ENCODE data around the gene PDE2A.

DNA sequence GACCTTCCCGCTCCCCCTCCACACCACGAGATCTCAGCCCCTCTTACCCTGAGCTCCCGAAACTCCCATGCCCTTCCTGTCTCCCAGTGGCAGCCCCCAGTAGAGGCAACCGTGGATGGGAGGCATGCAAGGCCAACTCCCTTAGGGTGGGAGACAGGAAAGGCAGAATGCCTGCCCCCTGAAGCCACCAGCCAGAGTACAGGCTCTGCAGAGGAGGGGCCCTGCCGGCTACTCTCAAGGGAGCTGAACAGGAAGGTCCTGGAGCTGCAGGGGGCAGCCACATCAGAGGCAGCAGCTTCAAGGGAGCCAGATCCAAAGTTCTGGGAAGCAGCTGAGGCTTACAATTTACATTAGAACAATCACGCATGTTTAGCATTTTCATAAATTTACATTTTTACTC, 38.3 kb downstream of the PDE2A start:
- TF ChIP-seq, protein P1, sequence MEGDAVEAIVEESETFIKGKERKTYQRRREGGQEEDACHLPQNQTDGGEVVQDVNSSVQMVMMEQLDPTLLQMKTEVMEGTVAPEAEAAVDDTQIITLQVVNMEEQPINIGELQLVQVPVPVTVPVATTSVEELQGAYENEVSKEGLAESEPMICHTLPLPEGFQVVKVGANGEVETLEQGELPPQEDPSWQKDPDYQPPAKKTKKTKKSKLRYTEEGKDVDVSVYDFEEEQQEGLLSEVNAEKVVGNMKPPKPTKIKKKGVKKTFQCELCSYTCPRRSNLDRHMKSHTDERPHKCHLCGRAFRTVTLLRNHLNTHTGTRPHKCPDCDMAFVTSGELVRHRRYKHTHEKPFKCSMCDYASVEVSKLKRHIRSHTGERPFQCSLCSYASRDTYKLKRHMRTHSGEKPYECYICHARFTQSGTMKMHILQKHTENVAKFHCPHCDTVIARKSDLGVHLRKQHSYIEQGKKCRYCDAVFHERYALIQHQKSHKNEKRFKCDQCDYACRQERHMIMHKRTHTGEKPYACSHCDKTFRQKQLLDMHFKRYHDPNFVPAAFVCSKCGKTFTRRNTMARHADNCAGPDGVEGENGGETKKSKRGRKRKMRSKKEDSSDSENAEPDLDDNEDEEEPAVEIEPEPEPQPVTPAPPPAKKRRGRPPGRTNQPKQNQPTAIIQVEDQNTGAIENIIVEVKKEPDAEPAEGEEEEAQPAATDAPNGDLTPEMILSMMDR (conservative IDR thresholded peaks at IDR 0.05), result no peak
- TF ChIP-seq EZH2 (IDR thresholded peaks at IDR 0.05; ENCODE audit: low read depth), result no peak

Data from PC-9 (cell line).